ENCODE results near the gene METTL9. TPM values are rescaled to one million over a fixed set of nuclear protein-coding genes. Genes with fewer than 3 reads are reported as not detected.
"Not testable (repeated sequence)": the region's sequence is repeated elsewhere in the genome, so short reads cannot be mapped to it uniquely, and the experiment has no call there.

Gene METTL9
- total and polyA plus RNA-seq, 9 donors: 62.9 to 222 (median 87.0) TPM

DNA sequence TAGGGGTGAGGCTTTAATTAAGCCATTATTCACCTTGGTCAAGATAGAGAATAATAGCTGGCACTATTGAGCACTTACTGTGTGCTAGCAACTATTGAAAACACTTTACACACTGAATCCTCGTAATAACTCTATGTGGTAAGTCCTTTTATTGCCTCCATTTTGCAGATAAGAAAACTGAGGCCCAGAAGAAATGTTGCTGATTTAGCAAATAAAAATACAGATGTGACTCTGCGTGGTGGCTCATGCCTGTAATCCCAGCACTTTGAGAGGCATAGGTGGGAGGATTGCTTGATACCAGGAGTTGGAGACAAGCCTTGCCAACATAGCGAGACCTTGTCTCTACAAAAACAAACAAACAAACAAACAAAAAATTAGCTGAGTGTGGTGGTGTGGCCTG lies 83.8 kb downstream of the METTL9 start:
- WGBS, 3 donors: 62 to 80% (median 64%) methylated on average over 3 of the region's 3 CpGs
- no peaks in the 10 kb centered on the region for H3K27me3 ChIP-seq
- H3K36me3 ChIP-seq: no peaks in the 10 kb centered on the region
- H3K27ac ChIP-seq: no peak overlapping the region
- intact Hi-C loops (cut with DNase I): no loop called here
- H3K4me1 ChIP-seq (ENCODE audit: insufficient read depth): no peaks in the 10 kb centered on the region
- no peak for DNase-seq
- TF ChIP-seq EP300 (IDR thresholded peaks at IDR 0.05) (no peak), POLR2A (IDR thresholded peaks at IDR 0.05) (no peak), CTCF (IDR thresholded peaks at IDR 0.05) (no peak)
- no peak overlapping the region for H3K4me3 ChIP-seq
- H3K9me3 ChIP-seq: no peaks in the 10 kb centered on the region

GRCh38 chr16:21684199-21684598 lies 84.8 kb downstream of the METTL9 start:
- no peak for DNase-seq
- H3K36me3 ChIP-seq: no peaks in the 10 kb centered on the region

GRCh38 chr16:21685034-21685455 lies 85.7 kb downstream of the METTL9 start:
- 34 to 45% (median 37%) methylated on average over 13 to 14 of the region's 14 CpGs for WGBS, 3 donors
- Histone ChIP-seq H3K27me3 (no peaks in the 10 kb centered on the region), H3K9me3 (no peaks in the 10 kb centered on the region), H3K4me1 (ENCODE audit: insufficient read depth) (no peaks in the 10 kb centered on the region), H3K36me3 (no peaks in the 10 kb centered on the region), H3K27ac (no peak overlapping the region), H3K4me3 (no peak overlapping the region)
- intact Hi-C loops (cut with DNase I): no loop called here
- no peak for TF ChIP-seq POLR2A (IDR thresholded peaks at IDR 0.05)
- TF ChIP-seq CTCF (IDR thresholded peaks at IDR 0.05): no peak
- TF ChIP-seq EP300 (IDR thresholded peaks at IDR 0.05): no peak
- DNase-seq: no peak

More at GRCh38 chr16:21684199-21684598, 84.8 kb downstream of the METTL9 start:
- no peak overlapping the region for H3K4me3 ChIP-seq
- TF ChIP-seq EP300 (IDR thresholded peaks at IDR 0.05) (no peak), POLR2A (IDR thresholded peaks at IDR 0.05) (no peak), CTCF (IDR thresholded peaks at IDR 0.05) (no peak)
- no peaks in the 10 kb centered on the region for H3K9me3 ChIP-seq
- no peaks in the 10 kb centered on the region for H3K4me1 ChIP-seq (ENCODE audit: insufficient read depth)
- no peak overlapping the region for H3K27ac ChIP-seq
- intact Hi-C loops (cut with DNase I): no loop called here
- H3K27me3 ChIP-seq: no peaks in the 10 kb centered on the region
- WGBS, 3 donors: 27 to 28% (median 28%) methylated on average over 6 of the region's 6 CpGs

DNA sequence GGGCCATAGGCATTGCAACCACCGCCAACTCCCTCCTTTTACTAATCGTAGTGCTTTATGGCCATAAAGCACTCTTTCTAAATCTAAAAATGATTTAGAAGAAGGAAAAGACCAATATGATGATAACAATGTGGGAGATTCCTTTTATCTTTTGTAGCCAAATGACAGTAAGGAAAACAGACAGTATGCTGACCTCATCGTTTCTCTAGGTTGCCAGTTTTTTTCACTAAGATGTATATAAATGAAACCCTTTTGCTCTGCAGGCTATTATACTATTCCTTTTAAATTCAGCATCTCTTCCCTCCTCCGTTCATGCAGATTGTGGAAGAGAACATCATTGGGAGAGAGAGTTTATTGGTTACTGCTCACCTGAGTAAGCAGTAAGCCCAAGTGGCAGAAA lies 89.7 kb downstream of the METTL9 start:
- intact Hi-C loops (cut with DNase I): no loop called here
- no peak overlapping the region for H3K27ac ChIP-seq
- no peak for TF ChIP-seq EP300 (IDR thresholded peaks at IDR 0.05)
- no peak for TF ChIP-seq CTCF (IDR thresholded peaks at IDR 0.05)
- TF ChIP-seq POLR2A (IDR thresholded peaks at IDR 0.05): no peak
- 50 to 57% (median 53%) methylated on average over 4 of the region's 4 CpGs for WGBS, 3 donors
- H3K36me3 ChIP-seq: no peaks in the 10 kb centered on the region
- H3K9me3 ChIP-seq: no peaks in the 10 kb centered on the region
- no peaks in the 10 kb centered on the region for H3K4me1 ChIP-seq (ENCODE audit: insufficient read depth)
- H3K27me3 ChIP-seq: no peaks in the 10 kb centered on the region
- H3K4me3 ChIP-seq: no peak overlapping the region
- no peak for DNase-seq

GRCh38 chr16:21690967-21691366 lies 91.6 kb downstream of the METTL9 start:
- H3K36me3 ChIP-seq; H3K9me3 ChIP-seq; H3K27me3 ChIP-seq; H3K27ac ChIP-seq; H3K4me3 ChIP-seq; H3K4me1 ChIP-seq (ENCODE audit: insufficient read depth); DNase-seq; intact Hi-C loops (cut with DNase I): not testable (repeated sequence)
- WGBS, 3 donors: 74 to 76% (median 75%) methylated on average over 4 of the region's 4 CpGs

All from ovary (tissue), 9 donors.